Measurements from ENCODE around the gene CAV2. TPM values are rescaled to one million over a fixed set of nuclear protein-coding genes. Genes with fewer than 3 reads are reported as not detected.

The CAV2 gene
- total and polyA plus RNA-seq, 2 experiments from 2014 or later = 9.9 to 17.4 TPM

DNA sequence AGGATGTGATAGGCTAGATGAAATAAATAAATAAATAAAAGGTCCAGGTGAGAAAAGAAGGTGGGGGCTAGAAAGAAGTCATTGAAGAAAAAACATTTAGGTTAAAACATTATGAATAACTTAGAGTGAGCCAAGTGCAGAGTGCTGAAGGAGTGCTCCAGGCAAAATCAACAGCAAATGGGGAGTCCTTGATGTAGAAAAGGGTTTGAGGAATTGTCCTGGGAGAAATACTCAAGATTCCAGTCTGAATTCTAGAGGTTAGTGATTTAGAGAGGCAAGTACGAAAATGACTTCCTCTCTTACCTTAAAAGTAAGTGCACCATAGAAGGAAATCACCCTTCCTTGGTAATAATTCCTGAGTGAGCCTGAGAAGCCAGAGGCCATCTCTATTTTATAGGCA lies 44.9 kb downstream of the CAV2 start:
- H3K4me1 ChIP-seq (ENCODE audit: low read depth) = no peaks in the 10 kb centered on the region
- no peak overlapping the region for H3K4me3 ChIP-seq
- H3K27me3 ChIP-seq = no peaks in the 10 kb centered on the region
- no peak overlapping the region for H3K27ac ChIP-seq
- no peak for TF ChIP-seq CTCF (IDR thresholded peaks at IDR 0.05; ENCODE audit: low read depth, low read length)
- no peaks in the 10 kb centered on the region for H3K36me3 ChIP-seq
- H3K9me3 ChIP-seq (ENCODE audit: low read depth) = no peaks in the 10 kb centered on the region
- no peak for DNase-seq (ENCODE audit: low read depth in 1 of 2, low spot score in 1 of 2)

GRCh38 chr7:116545411-116545993 lies 46.0 kb downstream of the CAV2 start:
- Histone ChIP-seq H3K36me3 (no peaks in the 10 kb centered on the region), H3K9me3 (ENCODE audit: low read depth) (no peaks in the 10 kb centered on the region), H3K4me1 (ENCODE audit: low read depth) (no peaks in the 10 kb centered on the region), H3K27me3 (no peaks in the 10 kb centered on the region), H3K4me3 (no peak overlapping the region), H3K27ac (peak overlapping the region; percentile 9)
- no peak for DNase-seq (ENCODE audit: low read depth in 1 of 2, low spot score in 1 of 2)
- no peak for TF ChIP-seq CTCF (IDR thresholded peaks at IDR 0.05; ENCODE audit: low read depth, low read length)

DNA sequence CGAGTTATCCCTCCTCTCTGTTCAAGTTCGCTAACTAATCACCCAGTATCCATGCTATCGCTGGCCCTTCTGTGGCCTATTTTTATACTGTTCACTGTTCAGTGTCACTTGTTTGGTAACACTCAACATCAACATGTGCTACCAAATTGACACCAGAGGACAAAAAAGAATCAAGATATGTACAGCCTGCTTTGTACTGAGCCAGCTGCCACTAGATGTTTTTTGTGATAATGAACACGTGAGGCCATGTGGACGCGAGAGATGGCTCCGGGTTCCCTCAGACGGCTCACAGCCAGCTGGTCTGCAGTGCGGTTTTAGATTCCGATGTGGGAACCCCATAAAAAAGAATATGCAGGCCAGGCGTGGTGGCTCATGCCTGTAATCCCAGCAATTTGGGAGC lies 46.5 kb downstream of the CAV2 start:
- no peaks in the 10 kb centered on the region for H3K4me1 ChIP-seq (ENCODE audit: low read depth)
- H3K4me3 ChIP-seq = no peak overlapping the region
- no peak for TF ChIP-seq CTCF (IDR thresholded peaks at IDR 0.05; ENCODE audit: low read depth, low read length)
- peak overlapping the region; percentile 9 for H3K27ac ChIP-seq
- H3K36me3 ChIP-seq = no peaks in the 10 kb centered on the region
- H3K27me3 ChIP-seq = no peaks in the 10 kb centered on the region
- no peaks in the 10 kb centered on the region for H3K9me3 ChIP-seq (ENCODE audit: low read depth)
- DNase-seq (ENCODE audit: low read depth in 1 of 2, low spot score in 1 of 2) = peak in 1 of 2 donors; percentile 15

- Histone ChIP-seq H3K4me3 (no peak overlapping the region), H3K27me3 (no peaks in the 10 kb centered on the region), H3K9me3 (ENCODE audit: low read depth) (no peaks in the 10 kb centered on the region), H3K4me1 (ENCODE audit: low read depth) (no peaks in the 10 kb centered on the region), H3K36me3 (no peaks in the 10 kb centered on the region), H3K27ac (no peak overlapping the region)
- no peak for DNase-seq (ENCODE audit: low read depth in 1 of 2, low spot score in 1 of 2)
- TF ChIP-seq CTCF (IDR thresholded peaks at IDR 0.05; ENCODE audit: low read depth, low read length) = no peak
Observed at GRCh38 chr7:116546916-116547315, 47.4 kb downstream of the CAV2 start.

DNA sequence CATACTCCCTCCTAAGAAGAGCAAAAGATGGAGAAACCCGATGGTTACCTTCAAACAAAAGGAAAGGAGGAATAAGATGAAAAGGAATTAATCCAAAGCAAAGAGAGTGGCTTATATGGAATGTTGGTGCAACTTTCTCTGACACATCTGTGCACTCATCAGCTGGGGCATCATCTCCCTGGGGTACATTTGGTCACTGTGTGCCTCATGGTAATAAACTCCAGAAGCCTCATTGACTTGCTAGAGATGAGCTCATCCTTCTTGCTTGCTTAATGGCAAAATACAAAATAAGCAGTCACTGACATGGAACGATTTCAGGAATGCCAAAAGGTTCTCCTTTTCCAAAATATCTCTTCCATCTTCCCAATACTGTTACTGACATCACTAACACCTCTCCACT lies 47.8 kb downstream of the CAV2 start:
- Histone ChIP-seq H3K36me3 (no peaks in the 10 kb centered on the region), H3K4me1 (ENCODE audit: low read depth) (no peaks in the 10 kb centered on the region), H3K9me3 (ENCODE audit: low read depth) (no peaks in the 10 kb centered on the region), H3K27ac (no peak overlapping the region), H3K4me3 (no peak overlapping the region), H3K27me3 (no peaks in the 10 kb centered on the region)
- TF ChIP-seq CTCF (IDR thresholded peaks at IDR 0.05; ENCODE audit: low read depth, low read length) = no peak
- DNase-seq (ENCODE audit: low read depth in 1 of 2, low spot score in 1 of 2) = no peak
